ENCODE data around the gene UGT1A8.

UGT1A8 gene

DNA sequence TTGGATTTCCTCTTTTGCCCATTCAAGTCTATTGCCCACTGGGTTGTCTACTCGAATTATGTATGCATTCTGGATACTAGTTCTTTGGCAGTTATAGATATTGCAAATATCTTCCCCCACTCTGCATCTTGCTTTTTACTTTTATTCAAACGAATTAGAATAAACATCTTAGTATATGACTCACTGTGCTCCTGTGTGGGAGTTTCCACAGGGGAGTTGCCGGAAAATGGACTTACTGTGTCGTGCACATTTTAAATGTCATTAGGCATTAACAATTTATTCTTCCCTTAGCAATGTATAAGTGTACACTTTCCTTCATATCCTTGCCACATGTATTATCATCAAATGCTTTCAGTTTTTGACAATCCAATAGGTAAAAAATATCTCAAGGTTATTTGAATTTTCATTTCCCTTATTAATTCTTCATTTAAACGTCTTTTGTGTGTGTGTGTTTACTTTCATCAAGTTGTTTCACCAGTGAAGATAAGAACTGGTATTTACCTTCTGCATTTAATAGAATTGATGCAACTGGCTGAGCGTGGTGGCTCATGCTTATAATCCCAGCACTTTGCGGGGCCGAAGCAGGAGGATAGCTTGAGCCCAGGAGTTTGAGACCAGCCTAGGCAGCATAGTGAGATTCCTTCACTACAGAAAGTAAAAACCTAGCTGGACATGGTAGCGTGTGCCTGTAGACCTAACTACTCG lies 90.7 kb downstream of the UGT1A8 start:
- H3K4me3 ChIP-seq (ENCODE audit: low read depth, low read length): no peak overlapping the region
- TF ChIP-seq, protein P1, sequence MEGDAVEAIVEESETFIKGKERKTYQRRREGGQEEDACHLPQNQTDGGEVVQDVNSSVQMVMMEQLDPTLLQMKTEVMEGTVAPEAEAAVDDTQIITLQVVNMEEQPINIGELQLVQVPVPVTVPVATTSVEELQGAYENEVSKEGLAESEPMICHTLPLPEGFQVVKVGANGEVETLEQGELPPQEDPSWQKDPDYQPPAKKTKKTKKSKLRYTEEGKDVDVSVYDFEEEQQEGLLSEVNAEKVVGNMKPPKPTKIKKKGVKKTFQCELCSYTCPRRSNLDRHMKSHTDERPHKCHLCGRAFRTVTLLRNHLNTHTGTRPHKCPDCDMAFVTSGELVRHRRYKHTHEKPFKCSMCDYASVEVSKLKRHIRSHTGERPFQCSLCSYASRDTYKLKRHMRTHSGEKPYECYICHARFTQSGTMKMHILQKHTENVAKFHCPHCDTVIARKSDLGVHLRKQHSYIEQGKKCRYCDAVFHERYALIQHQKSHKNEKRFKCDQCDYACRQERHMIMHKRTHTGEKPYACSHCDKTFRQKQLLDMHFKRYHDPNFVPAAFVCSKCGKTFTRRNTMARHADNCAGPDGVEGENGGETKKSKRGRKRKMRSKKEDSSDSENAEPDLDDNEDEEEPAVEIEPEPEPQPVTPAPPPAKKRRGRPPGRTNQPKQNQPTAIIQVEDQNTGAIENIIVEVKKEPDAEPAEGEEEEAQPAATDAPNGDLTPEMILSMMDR (IDR thresholded peaks at IDR 0.05; ENCODE audit: low read depth, low read length): no peak
- TF ChIP-seq MAX (IDR thresholded peaks at IDR 0.05; ENCODE audit: low read depth, low read length): no peak
- no peak for DNase-seq (ENCODE audit: low read depth)

GRCh38 chr2:233708942-233709341 lies 91.5 kb downstream of the UGT1A8 start:
- DNase-seq (ENCODE audit: low read depth): no peak
- no peak overlapping the region for H3K4me3 ChIP-seq (ENCODE audit: low read depth, low read length)
- TF ChIP-seq, protein P1 (IDR thresholded peaks at IDR 0.05; ENCODE audit: low read depth, low read length): no peak
- TF ChIP-seq POLR2A (IDR thresholded peaks at IDR 0.05; ENCODE audit: extremely low read depth, insufficient read length) (no peak), MYC (IDR thresholded peaks at IDR 0.05; ENCODE audit: low read depth, low read length) (no peak), MAX (IDR thresholded peaks at IDR 0.05; ENCODE audit: low read depth, low read length) (no peak)

GRCh38 chr2:233711312-233712008 lies 94.0 kb downstream of the UGT1A8 start:
- no peak overlapping the region for H3K4me3 ChIP-seq (ENCODE audit: low read depth, low read length)
- TF ChIP-seq POLR2A (IDR thresholded peaks at IDR 0.05; ENCODE audit: extremely low read depth, insufficient read length) (no peak), MAX (IDR thresholded peaks at IDR 0.05; ENCODE audit: low read depth, low read length) (no peak), MYC (IDR thresholded peaks at IDR 0.05; ENCODE audit: low read depth, low read length) (no peak)
- TF ChIP-seq, protein P1 (IDR thresholded peaks at IDR 0.05; ENCODE audit: low read depth, low read length): peak; percentile 93
- DNase-seq (ENCODE audit: low read depth): peak; percentile 71

DNA sequence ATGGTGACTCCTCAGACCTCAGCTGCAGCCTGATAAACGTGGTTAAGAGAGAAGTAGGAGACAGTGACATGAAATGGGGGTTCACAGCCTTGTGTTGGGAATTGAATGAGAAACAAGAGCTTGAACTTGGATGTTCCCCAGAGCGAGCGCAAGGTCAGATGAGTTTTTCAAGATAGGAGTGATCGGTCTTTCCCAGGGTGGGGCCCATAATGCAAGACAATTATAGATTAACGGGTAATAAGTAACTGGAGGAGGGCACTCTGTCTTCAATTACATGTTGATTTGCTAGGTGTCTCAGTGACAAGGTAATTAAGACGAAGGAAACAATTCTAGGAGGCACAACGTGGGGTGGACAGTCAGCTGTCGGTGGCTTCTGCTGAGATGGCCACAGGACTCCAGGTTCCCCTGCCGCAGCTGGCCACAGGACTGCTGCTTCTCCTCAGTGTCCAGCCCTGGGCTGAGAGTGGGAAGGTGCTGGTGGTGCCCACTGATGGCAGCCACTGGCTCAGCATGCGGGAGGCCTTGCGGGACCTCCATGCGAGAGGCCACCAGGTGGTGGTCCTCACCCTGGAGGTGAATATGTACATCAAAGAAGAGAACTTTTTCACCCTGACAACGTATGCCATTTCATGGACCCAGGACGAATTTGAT lies 95.3 kb downstream of the UGT1A8 start, which contains the start of gene UGT1A5:
Gene UGT1A5 (plus strand): TSS at position 297 of the 651 bp plus-strand sequence. CDS start 85 bp downstream, at position 382.
- no peak for DNase-seq (ENCODE audit: low read depth)
- no peak within 1 kb of the TSS for H3K4me3 ChIP-seq (ENCODE audit: low read depth, low read length)
- TF ChIP-seq POLR2A (IDR thresholded peaks at IDR 0.05; ENCODE audit: extremely low read depth, insufficient read length) (no peak), MYC (IDR thresholded peaks at IDR 0.05; ENCODE audit: low read depth, low read length) (no peak), MAX (IDR thresholded peaks at IDR 0.05; ENCODE audit: low read depth, low read length) (no peak)
- TF ChIP-seq, protein P1 (IDR thresholded peaks at IDR 0.05; ENCODE audit: low read depth, low read length): no peak

DNA sequence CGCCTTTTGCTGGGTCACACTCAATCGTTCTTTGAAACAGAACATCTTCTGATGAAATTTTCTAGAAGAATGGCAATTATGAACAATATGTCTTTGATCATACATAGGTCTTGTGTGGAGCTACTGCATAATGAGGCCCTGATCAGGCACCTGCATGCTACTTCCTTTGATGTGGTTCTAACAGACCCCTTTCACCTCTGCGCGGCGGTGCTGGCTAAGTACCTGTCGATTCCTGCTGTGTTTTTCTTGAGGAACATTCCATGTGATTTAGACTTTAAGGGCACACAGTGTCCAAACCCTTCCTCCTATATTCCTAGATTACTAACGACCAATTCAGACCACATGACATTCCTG lies 95.8 kb downstream of the UGT1A8 start:
- DNase-seq (ENCODE audit: low read depth): no peak
- TF ChIP-seq MAX (IDR thresholded peaks at IDR 0.05; ENCODE audit: low read depth, low read length) (no peak), POLR2A (IDR thresholded peaks at IDR 0.05; ENCODE audit: extremely low read depth, insufficient read length) (no peak), MYC (IDR thresholded peaks at IDR 0.05; ENCODE audit: low read depth, low read length) (no peak)
- TF ChIP-seq, protein P1 (IDR thresholded peaks at IDR 0.05; ENCODE audit: low read depth, low read length): no peak
- H3K4me3 ChIP-seq (ENCODE audit: low read depth, low read length): no peak overlapping the region
